WTC11 (cell line): Measurements from ENCODE around the gene PCK2. TPM values are rescaled to one million over a fixed set of nuclear protein-coding genes. Genes with fewer than 3 reads are reported as not detected.

Source experiments
- ATAC-seq: fragments of 200-7000 bp; cut with Tn5 transposase; 2 replicates; pipeline ENCODE4 v1.10.0; 2021; ENCODE audit warnings: mild to moderate bottlenecking, moderate library complexity
- CTCF ChIA-PET: fragments of 300-600 bp; sonication (Branson Sonifier 250); formaldehyde crosslinking; loops from one replicate; lab custom pipeline; 2021; ENCODE audit warnings: antibody characterized with exemption; lab: Charles Lee
- POLR2A ChIA-PET: fragments of 350-600 bp; sonication (Branson Sonifier 250); formaldehyde crosslinking; loops from one replicate; lab custom pipeline; 2021; ENCODE audit warnings: antibody characterized with exemption; lab: Charles Lee
- DNase-seq: peaks from one replicate; pipeline ENCODE4 v3.0.0; 2021; ENCODE audit warnings: low spot score
- H3K27ac Mint-ChIP-seq: 2 replicates; pipeline ENCODE4 v1.8.0; 2021; ENCODE audit warnings: mixed read lengths
- H3K27me3 Mint-ChIP-seq: 2 replicates; pipeline ENCODE4 v1.8.0; 2021; ENCODE audit warnings: low read depth, mild to moderate bottlenecking, moderate library complexity, mixed read lengths
- H3K36me3 Mint-ChIP-seq: 2 replicates; pipeline ENCODE4 v1.8.0; 2021; ENCODE audit warnings: mixed read lengths
- H3K4me1 Mint-ChIP-seq: 2 replicates; pipeline ENCODE4 v1.8.0; 2022; ENCODE audit warnings: mixed read lengths
- H3K4me3 Mint-ChIP-seq: 2 replicates; pipeline ENCODE4 v1.8.0; 2021; ENCODE audit warnings: mild to moderate bottlenecking, moderate library complexity, mixed read lengths
- H3K9me3 Mint-ChIP-seq: 2 replicates; pipeline ENCODE4 v1.8.0; 2021; ENCODE audit warnings: mixed read lengths
- ELF4 ChIP-seq: sonication (generic); formaldehyde crosslinking; IDR thresholded peaks from 2 replicates; pipeline ENCODE4 v1.8.1; 2022; ENCODE audit warnings: low read depth, mild to moderate bottlenecking, moderate library complexity, missing genetic modification reagents
- EMX1 ChIP-seq: fragments of 250-450 bp; sonication (Bioruptor Pico); IDR thresholded peaks from 2 replicates; pipeline ENCODE4 v1.8.0; 2021; ENCODE audit warnings: mild to moderate bottlenecking
- ESRRA ChIP-seq: sonication (generic); formaldehyde crosslinking; IDR thresholded peaks from 2 replicates; pipeline ENCODE4 v1.8.1; 2022; ENCODE audit warnings: mild to moderate bottlenecking, missing genetic modification reagents, borderline replicate concordance
- FOXJ3 ChIP-seq: sonication (generic); formaldehyde crosslinking; IDR thresholded peaks from 2 replicates; pipeline ENCODE4 v1.9.0; 2021; ENCODE audit warnings: missing genetic modification reagents, mild to moderate bottlenecking, borderline replicate concordance
- GTF2I ChIP-seq: fragments of 250-450 bp; sonication (Bioruptor Pico); conservative IDR thresholded peaks from 2 replicates; pipeline ENCODE4 v1.4.0; 2021; ENCODE audit warnings: mild to moderate bottlenecking
- HMGA2 ChIP-seq: fragments of 250-450 bp; sonication (Bioruptor Pico); IDR thresholded peaks from 2 replicates; pipeline ENCODE4 v1.4.0; 2021; ENCODE audit warnings: mild to moderate bottlenecking, moderate library complexity
- JUN ChIP-seq: sonication (generic); formaldehyde crosslinking; IDR thresholded peaks from 2 replicates; pipeline ENCODE4 v1.8.0; 2023; ENCODE audit warnings: mild to moderate bottlenecking, missing genetic modification reagents
- KAT7 ChIP-seq: sonication (generic); formaldehyde crosslinking; IDR thresholded peaks from 2 replicates; pipeline ENCODE4 v1.8.1; 2023; ENCODE audit warnings: missing genetic modification reagents, mild to moderate bottlenecking, borderline replicate concordance
- OVOL2 ChIP-seq: fragments of 250-450 bp; sonication (Bioruptor Pico); IDR thresholded peaks from 2 replicates; pipeline ENCODE4 v1.9.0; 2021; ENCODE audit warnings: mild to moderate bottlenecking, borderline replicate concordance
- ZNF232 ChIP-seq: sonication (generic); formaldehyde crosslinking; IDR thresholded peaks from 2 replicates; pipeline ENCODE4 v1.8.0; 2022; ENCODE audit warnings: mild to moderate bottlenecking, missing genetic modification reagents
- ZNF396 ChIP-seq: fragments of 250-450 bp; sonication (Bioruptor Pico); IDR thresholded peaks from 2 replicates; pipeline ENCODE4 v1.8.0; 2021; ENCODE audit warnings: mild to moderate bottlenecking, moderate library complexity, borderline replicate concordance
- ZNF671 ChIP-seq: fragments of 250-450 bp; sonication (Bioruptor Pico); IDR thresholded peaks from 2 replicates; pipeline ENCODE4 v1.8.0; 2021; ENCODE audit warnings: mild to moderate bottlenecking
- total RNA-seq: library from RNA; stranded (reverse); gene quantifications from 3 replicates; pipeline ENCODE4 v1.2.3, GENCODE V29; 2021
- TF ChIP-seq, protein P1 (sequence below): sonication (generic); formaldehyde crosslinking; IDR thresholded peaks from 2 replicates; pipeline ENCODE4 v1.8.0; 2023; ENCODE audit warnings: missing genetic modification reagents, mild to moderate bottlenecking, borderline replicate concordance
- TF ChIP-seq, protein P2 (sequence below): sonication (generic); formaldehyde crosslinking; IDR thresholded peaks from 2 replicates; pipeline ENCODE4 v1.8.1; 2023; ENCODE audit warnings: mild to moderate bottlenecking, moderate library complexity, missing genetic modification reagents
- TF ChIP-seq, protein P3 (sequence below): sonication (generic); formaldehyde crosslinking; IDR thresholded peaks from 2 replicates; pipeline ENCODE4 v1.8.0; 2022; ENCODE audit warnings: mild to moderate bottlenecking, missing genetic modification reagents
- TF ChIP-seq, protein P4 (sequence below): sonication (generic); formaldehyde crosslinking; IDR thresholded peaks from 2 replicates; pipeline ENCODE4 v1.8.1; 2022; ENCODE audit warnings: mild to moderate bottlenecking, missing genetic modification reagents, moderate library complexity, borderline replicate concordance

Gene PCK2
- total RNA-seq, 1 experiment from 2014 or later, result 67.0 TPM

DNA sequence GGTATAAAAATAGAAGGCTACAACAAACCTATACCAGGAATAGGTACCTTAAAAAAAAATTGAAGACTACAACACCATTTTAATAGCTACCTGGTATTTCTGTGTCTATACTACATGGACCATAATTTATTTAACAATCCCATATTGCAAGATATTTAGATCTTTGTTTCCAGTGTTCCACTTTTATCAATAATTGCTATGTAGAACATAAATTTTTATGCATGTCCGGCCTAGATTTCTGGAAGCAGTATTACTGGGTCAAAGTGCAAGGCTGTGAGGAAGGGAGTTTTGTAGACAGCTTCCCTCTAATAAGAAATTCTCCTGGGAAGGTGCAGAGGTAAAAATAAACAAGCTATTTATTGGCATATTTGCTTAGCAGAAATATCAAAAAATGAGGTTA is 16.4 kb downstream of the PCK2 start (continued):
- TF ChIP-seq, protein P1, sequence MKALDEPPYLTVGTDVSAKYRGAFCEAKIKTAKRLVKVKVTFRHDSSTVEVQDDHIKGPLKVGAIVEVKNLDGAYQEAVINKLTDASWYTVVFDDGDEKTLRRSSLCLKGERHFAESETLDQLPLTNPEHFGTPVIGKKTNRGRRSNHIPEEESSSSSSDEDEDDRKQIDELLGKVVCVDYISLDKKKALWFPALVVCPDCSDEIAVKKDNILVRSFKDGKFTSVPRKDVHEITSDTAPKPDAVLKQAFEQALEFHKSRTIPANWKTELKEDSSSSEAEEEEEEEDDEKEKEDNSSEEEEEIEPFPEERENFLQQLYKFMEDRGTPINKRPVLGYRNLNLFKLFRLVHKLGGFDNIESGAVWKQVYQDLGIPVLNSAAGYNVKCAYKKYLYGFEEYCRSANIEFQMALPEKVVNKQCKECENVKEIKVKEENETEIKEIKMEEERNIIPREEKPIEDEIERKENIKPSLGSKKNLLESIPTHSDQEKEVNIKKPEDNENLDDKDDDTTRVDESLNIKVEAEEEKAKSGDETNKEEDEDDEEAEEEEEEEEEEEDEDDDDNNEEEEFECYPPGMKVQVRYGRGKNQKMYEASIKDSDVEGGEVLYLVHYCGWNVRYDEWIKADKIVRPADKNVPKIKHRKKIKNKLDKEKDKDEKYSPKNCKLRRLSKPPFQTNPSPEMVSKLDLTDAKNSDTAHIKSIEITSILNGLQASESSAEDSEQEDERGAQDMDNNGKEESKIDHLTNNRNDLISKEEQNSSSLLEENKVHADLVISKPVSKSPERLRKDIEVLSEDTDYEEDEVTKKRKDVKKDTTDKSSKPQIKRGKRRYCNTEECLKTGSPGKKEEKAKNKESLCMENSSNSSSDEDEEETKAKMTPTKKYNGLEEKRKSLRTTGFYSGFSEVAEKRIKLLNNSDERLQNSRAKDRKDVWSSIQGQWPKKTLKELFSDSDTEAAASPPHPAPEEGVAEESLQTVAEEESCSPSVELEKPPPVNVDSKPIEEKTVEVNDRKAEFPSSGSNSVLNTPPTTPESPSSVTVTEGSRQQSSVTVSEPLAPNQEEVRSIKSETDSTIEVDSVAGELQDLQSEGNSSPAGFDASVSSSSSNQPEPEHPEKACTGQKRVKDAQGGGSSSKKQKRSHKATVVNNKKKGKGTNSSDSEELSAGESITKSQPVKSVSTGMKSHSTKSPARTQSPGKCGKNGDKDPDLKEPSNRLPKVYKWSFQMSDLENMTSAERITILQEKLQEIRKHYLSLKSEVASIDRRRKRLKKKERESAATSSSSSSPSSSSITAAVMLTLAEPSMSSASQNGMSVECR (CRISPR knock-in tag), result no peak
- no peak for TF ChIP-seq HMGA2 (CRISPR knock-in tag)
- TF ChIP-seq ESRRA (CRISPR knock-in tag), result no peak
- TF ChIP-seq GTF2I (CRISPR knock-in tag), result no peak
- TF ChIP-seq, protein P2, sequence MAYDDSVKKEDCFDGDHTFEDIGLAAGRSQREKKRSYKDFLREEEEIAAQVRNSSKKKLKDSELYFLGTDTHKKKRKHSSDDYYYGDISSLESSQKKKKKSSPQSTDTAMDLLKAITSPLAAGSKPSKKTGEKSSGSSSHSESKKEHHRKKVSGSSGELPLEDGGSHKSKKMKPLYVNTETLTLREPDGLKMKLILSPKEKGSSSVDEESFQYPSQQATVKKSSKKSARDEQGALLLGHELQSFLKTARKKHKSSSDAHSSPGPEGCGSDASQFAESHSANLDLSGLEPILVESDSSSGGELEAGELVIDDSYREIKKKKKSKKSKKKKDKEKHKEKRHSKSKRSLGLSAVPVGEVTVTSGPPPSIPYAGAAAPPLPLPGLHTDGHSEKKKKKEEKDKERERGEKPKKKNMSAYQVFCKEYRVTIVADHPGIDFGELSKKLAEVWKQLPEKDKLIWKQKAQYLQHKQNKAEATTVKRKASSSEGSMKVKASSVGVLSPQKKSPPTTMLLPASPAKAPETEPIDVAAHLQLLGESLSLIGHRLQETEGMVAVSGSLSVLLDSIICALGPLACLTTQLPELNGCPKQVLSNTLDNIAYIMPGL (CRISPR knock-in tag), result no peak

DNA sequence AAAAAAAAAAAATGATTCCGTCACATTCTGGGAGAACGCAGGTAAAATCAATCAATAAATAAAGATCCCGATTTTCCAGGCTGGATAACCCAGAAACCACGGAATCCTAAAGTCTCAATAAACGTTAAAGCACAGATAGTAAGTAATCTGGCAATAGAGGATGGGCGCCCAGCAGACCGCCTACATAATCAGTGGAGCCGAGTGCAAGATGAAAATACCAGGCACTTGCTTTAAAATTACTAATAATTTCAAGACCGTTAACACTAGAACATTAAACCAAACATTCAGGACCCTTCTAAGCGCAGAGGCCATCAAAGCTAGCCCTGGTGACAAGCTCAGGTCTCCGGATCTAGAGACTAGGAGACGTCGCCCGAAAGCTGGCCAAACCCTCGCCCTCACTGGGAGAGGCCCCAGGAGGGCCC is 19.3 kb downstream of the PCK2 start:
- no peak for DNase-seq
- CTCF ChIA-PET, result interaction anchor here (1.1 to 3.3 kb wide), 17 partner anchors 8 to 129 kb away, joined by 3 to 67 read pairs (median 8); partner anchors contain the start of genes CARMIL3, CHMP4A, DHRS4L2 and EMC9
- Mint-ChIP-seq H3K36me3 (peaks cover 18% of the 10 kb centered on the region), H3K27ac (peak overlapping the region; percentile 99), H3K4me3 (peak overlapping the region; percentile 99), H3K9me3 (no peaks in the 10 kb centered on the region), H3K27me3 (peaks cover 4% of the 10 kb centered on the region; the same call in 1 of the 2 replicates), H3K4me1 (peaks cover 22% of the 10 kb centered on the region)
- no peak for ATAC-seq
- POLR2A ChIA-PET, result interaction anchor here (1.8 to 3.3 kb wide), 9 partner anchors 19 to 82 kb away, joined by 5 to 44 read pairs (median 13); partner anchors contain the start of genes CARMIL3, EMC9, IRF9 and PCK2
- TF ChIP-seq HMGA2 (CRISPR knock-in tag) (no peak), ELF4 (CRISPR knock-in tag) (peak; percentile 40; the same call in 1 of the 2 replicates)

DNA sequence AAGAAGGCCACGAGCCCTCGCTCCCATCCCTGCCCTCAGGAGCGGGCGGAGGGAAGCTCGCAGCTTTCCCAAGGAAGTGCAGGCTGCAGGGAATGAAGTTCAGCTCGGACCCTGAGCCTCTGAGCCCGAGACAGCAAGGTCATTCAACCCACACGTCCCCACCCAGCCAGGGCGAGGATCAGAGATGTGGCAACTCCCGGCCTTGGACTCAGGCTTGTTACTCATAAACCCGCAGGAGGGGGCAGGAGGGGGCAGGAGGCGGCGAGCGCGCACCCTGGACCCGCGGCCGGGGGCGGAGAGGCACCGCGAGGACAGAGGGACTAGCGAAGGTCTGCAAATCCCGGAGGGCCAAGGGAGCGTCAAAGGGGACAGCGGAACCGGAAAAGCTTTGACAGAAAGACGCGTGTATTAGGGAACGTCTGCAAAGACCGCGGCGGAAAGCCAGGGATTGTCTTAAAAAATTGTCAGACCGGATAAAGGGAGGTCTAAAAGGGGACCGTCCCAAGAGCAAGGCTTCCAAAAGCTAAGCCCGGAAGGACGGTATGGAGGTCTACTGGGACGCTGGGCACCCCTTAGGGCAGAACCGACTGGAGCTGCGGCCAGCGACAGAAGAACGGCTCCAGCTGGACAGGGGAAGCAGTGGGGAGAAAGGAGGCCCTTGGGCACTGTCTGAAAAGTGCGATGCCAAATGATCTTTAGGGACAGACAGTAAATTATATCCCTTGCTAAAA is 19.9 kb downstream of the PCK2 start:
- POLR2A ChIA-PET, result interaction anchor here (0.6 to 3.3 kb wide), 19 partner anchors 8 to 99 kb away, joined by 3 to 44 read pairs (median 8); partner anchors contain the start of genes CARMIL3, CHMP4A, EMC9 and IPO4
- TF ChIP-seq, protein P3, sequence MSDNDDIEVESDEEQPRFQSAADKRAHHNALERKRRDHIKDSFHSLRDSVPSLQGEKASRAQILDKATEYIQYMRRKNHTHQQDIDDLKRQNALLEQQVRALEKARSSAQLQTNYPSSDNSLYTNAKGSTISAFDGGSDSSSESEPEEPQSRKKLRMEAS (CRISPR knock-in tag), result peak; percentile 61; the same call in 1 of the 2 replicates
- TF ChIP-seq, protein P1 (CRISPR knock-in tag), result peak; percentile 58; the same call in 1 of the 2 replicates
- TF ChIP-seq FOXJ3 (CRISPR knock-in tag), result no peak
- TF ChIP-seq OVOL2 (CRISPR knock-in tag), result no peak
- TF ChIP-seq ZNF232 (CRISPR knock-in tag), result no peak
- no peak for TF ChIP-seq ZNF671 (CRISPR knock-in tag)
- TF ChIP-seq ZNF396 (CRISPR knock-in tag), result no peak
- TF ChIP-seq EMX1, result no peak
- TF ChIP-seq JUN (CRISPR knock-in tag), result no peak
- TF ChIP-seq, protein P4, sequence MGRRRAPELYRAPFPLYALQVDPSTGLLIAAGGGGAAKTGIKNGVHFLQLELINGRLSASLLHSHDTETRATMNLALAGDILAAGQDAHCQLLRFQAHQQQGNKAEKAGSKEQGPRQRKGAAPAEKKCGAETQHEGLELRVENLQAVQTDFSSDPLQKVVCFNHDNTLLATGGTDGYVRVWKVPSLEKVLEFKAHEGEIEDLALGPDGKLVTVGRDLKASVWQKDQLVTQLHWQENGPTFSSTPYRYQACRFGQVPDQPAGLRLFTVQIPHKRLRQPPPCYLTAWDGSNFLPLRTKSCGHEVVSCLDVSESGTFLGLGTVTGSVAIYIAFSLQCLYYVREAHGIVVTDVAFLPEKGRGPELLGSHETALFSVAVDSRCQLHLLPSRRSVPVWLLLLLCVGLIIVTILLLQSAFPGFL (CRISPR knock-in tag), result peak; percentile 19; the same call in 1 of the 2 replicates
- TF ChIP-seq KAT7 (CRISPR knock-in tag), result no peak
- TF ChIP-seq, protein P2 (CRISPR knock-in tag), result peak; percentile 63

More for the DNA sequence above, 19.9 kb downstream of the PCK2 start:
- H3K4me3 Mint-ChIP-seq, result peak overlapping the region; percentile 99
- CTCF ChIA-PET, result interaction anchor here (0.6 to 3.3 kb wide), 25 partner anchors 8 to 387 kb away, joined by 3 to 67 read pairs (median 6); partner anchors contain the start of genes CARMIL3, CHMP4A, CIDEB and DHRS4L2
- H3K36me3 Mint-ChIP-seq, result peaks cover 24% of the 10 kb centered on the region
- ATAC-seq (peak; percentile 30), DNase-seq (peak; percentile 81)
- peaks cover 4% of the 10 kb centered on the region; the same call in 1 of the 2 replicates for H3K27me3 Mint-ChIP-seq
- H3K27ac Mint-ChIP-seq, result peak overlapping the region; percentile 99
- peaks cover 18% of the 10 kb centered on the region for H3K4me1 Mint-ChIP-seq
- no peaks in the 10 kb centered on the region for H3K9me3 Mint-ChIP-seq
